H1 (cell line): ENCODE results near the gene SLC4A7. TPM values are rescaled to one million over a fixed set of nuclear protein-coding genes. Genes with fewer than 3 reads are reported as not detected.

Source experiments
- CTCF ChIA-PET: fragments of 300-600 bp; sonication (Branson Sonifier 250); formaldehyde crosslinking; loops from one replicate; lab custom pipeline; 2021; ENCODE audit not compliant: partially characterized antibody; lab: Charles Lee
- POLR2A ChIA-PET: fragments of 300-600 bp; sonication (Branson Sonifier 250); formaldehyde crosslinking; loops from one replicate; lab custom pipeline; 2021; ENCODE audit warnings: inconsistent platforms; ENCODE audit not compliant: partially characterized antibody; lab: Charles Lee
- DNase-seq, 2 experiments: peaks; one replicate each; pipeline versions ENCODE4 v3.0.0 to v3.0.0-alpha.2; 2010 to 2022; ENCODE audit warnings: low spot score in 2 of 2, low read depth in 1 of 2, mixed read lengths in 1 of 2
- FAIRE-seq: peaks from 2 replicates; lab custom pipeline; 2011; peaks lifted over from hg19 to GRCh38; lab: Jason Lieb, UNC
- H2AFZ ChIP-seq: 2 replicates; pipeline ENCODE4 v1.8.1; 2012; ENCODE audit warnings: low read length, inconsistent platforms
- H2AK5ac ChIP-seq: 2 replicates; pipeline ENCODE4 v1.6.1; 2013; ENCODE audit warnings: low read depth, low read length
- H2BK120ac ChIP-seq: replicated peaks from 2 replicates; pipeline ENCODE3; 2013; ENCODE audit warnings: low read depth, low read length, inconsistent platforms
- H2BK12ac ChIP-seq: 2 replicates; pipeline ENCODE4 v1.6.1; 2013; ENCODE audit warnings: low read depth, low read length
- H2BK15ac ChIP-seq: 2 replicates; pipeline ENCODE4 v1.6.1; 2013; ENCODE audit warnings: low read length
- H2BK20ac ChIP-seq: 2 replicates; pipeline ENCODE4 v1.6.1; 2013; ENCODE audit warnings: low read length
- H2BK5ac ChIP-seq: 2 replicates; pipeline ENCODE4 v1.6.1; 2013; ENCODE audit warnings: low read depth, low read length
- H3K14ac ChIP-seq: 2 replicates; pipeline ENCODE4 v1.6.1; 2013; ENCODE audit warnings: inconsistent platforms; ENCODE audit not compliant: insufficient read length
- H3K18ac ChIP-seq: 2 replicates; pipeline ENCODE4 v1.6.1; 2013; ENCODE audit warnings: low read length; ENCODE audit errors: extremely low read depth
- H3K23ac ChIP-seq: 2 replicates; pipeline ENCODE4 v1.6.1; 2013; ENCODE audit warnings: inconsistent platforms; ENCODE audit not compliant: insufficient read length
- H3K23me2 ChIP-seq: 2 replicates; pipeline ENCODE4 v1.6.1; 2013; ENCODE audit warnings: low read depth, low read length
- H3K27ac ChIP-seq: 2 replicates; pipeline ENCODE4 v1.6.1; 2011; ENCODE audit warnings: low read depth, low read length, inconsistent platforms
- H3K27me3 ChIP-seq, 4 experiments: replicated peaks in 1 of 4; 1 replicate in 1 of 4; 2 replicates in 3 of 4; pipeline versions ENCODE4 v1.6.1 to v1.8.1; 2011 to 2013; ENCODE audit warnings: low read length in 3 of 4, mild to moderate bottlenecking in 3 of 4, inconsistent platforms in 2 of 4, mixed read lengths in 2 of 4, moderate library complexity in 1 of 4; ENCODE audit not compliant: control insufficient read depth in 3 of 4, insufficient read depth in 3 of 4; ENCODE audit errors: extremely low read depth in 1 of 4
- H3K36me3 ChIP-seq, 4 experiments: 2 replicates each; pipeline versions ENCODE4 v1.6.1 to v1.8.1; 2011 to 2013; ENCODE audit warnings: mild to moderate bottlenecking in 4 of 4, low read length in 3 of 4, moderate library complexity in 2 of 4, control low read depth in 1 of 4, inconsistent platforms in 1 of 4; ENCODE audit not compliant: insufficient read depth in 4 of 4, control insufficient read depth in 2 of 4
- H3K4ac ChIP-seq: replicated peaks from 2 replicates; pipeline ENCODE3; 2013; ENCODE audit warnings: low read length, low read depth, mixed read lengths, inconsistent platforms; ENCODE audit not compliant: insufficient read length
- H3K4me1 ChIP-seq, 4 experiments: replicated peaks in 1 of 4; 1 replicate in 1 of 4; 2 replicates in 3 of 4; pipeline versions ENCODE4 v1.6.1 to v1.8.1; 2011 to 2013; ENCODE audit warnings: low read length in 3 of 4, inconsistent platforms in 2 of 4, mixed read lengths in 1 of 4; ENCODE audit not compliant: insufficient read depth in 4 of 4, control insufficient read depth in 3 of 4
- H3K4me2 ChIP-seq, 2 experiments: 2 replicates each; pipeline versions ENCODE4 v1.6.1 to v1.8.1; 2011 to 2013; ENCODE audit warnings: low read depth in 2 of 2, low read length in 2 of 2, control low read depth in 1 of 2, inconsistent platforms in 1 of 2, mild to moderate bottlenecking in 1 of 2; ENCODE audit not compliant: insufficient read depth in 1 of 2
- H3K4me3 ChIP-seq, 4 experiments: fragments of 200-600, 300-600 bp in 1 of 4; sonication (generic), shearing (Covaris generic), sonication (Bioruptor Twin) in 1 of 4; 2 replicates each; pipeline versions ENCODE4 v1.5.1 to v1.8.1; 2011 to 2016; ENCODE audit warnings: low read length in 4 of 4, low read depth in 3 of 4, control low read depth in 2 of 4, inconsistent platforms in 2 of 4, mild to moderate bottlenecking in 2 of 4, mixed read lengths in 1 of 4, moderate library complexity in 1 of 4; ENCODE audit not compliant: insufficient read depth in 2 of 4; ENCODE audit errors: extremely low read depth in 1 of 4
- H3K56ac ChIP-seq: replicated peaks from 2 replicates; pipeline ENCODE3; 2013; ENCODE audit warnings: low read depth, mild to moderate bottlenecking, mixed read lengths, low read length, inconsistent platforms; ENCODE audit not compliant: insufficient read length
- H3K79me1 ChIP-seq: 2 replicates; pipeline ENCODE4 v1.6.1; 2013; ENCODE audit warnings: low read depth, low read length, control low read depth
- H3K79me2 ChIP-seq, 2 experiments: 2 replicates each; pipeline versions ENCODE4 v1.6.1 to v1.8.1; 2012 to 2013; ENCODE audit warnings: low read length in 2 of 2, mild to moderate bottlenecking in 2 of 2, inconsistent platforms in 1 of 2; ENCODE audit not compliant: insufficient read depth in 2 of 2, control insufficient read depth in 1 of 2
- H3K9ac ChIP-seq, 4 experiments: replicated peaks in 1 of 4; 1 replicate in 1 of 4; 2 replicates in 3 of 4; pipeline versions ENCODE4 v1.6.1 to v1.8.1; 2011 to 2013; ENCODE audit warnings: low read depth in 3 of 4, low read length in 3 of 4, control low read depth in 2 of 4, mild to moderate bottlenecking in 2 of 4, moderate library complexity in 2 of 4, inconsistent platforms in 1 of 4; ENCODE audit errors: extremely low read depth in 1 of 4
- H3K9me3 ChIP-seq, 2 experiments: 2 replicates each; pipeline versions ENCODE4 v1.6.1 to v1.8.1; 2012 to 2013; ENCODE audit warnings: mild to moderate bottlenecking in 2 of 2, moderate library complexity in 2 of 2, control low read depth in 1 of 2, inconsistent platforms in 1 of 2, low read depth in 1 of 2, low read length in 1 of 2, mixed read lengths in 1 of 2; ENCODE audit not compliant: insufficient read depth in 2 of 2
- H4K20me1 ChIP-seq, 2 experiments: replicated peaks in 1 of 2; 2 replicates each; pipeline versions ENCODE3 to v1.8.1; 2011 to 2013; ENCODE audit warnings: inconsistent platforms in 2 of 2, low read length in 2 of 2, mild to moderate bottlenecking in 1 of 2; ENCODE audit not compliant: insufficient read depth in 2 of 2, control insufficient read depth in 1 of 2
- H4K5ac ChIP-seq: 2 replicates; pipeline ENCODE4 v1.6.1; 2013; ENCODE audit warnings: low read length, low read depth, mixed read lengths, inconsistent platforms; ENCODE audit not compliant: insufficient read length
- H4K8ac ChIP-seq: 2 replicates; pipeline ENCODE4 v1.8.0; 2013; ENCODE audit warnings: mild to moderate bottlenecking, moderate library complexity, low read length, inconsistent platforms; ENCODE audit not compliant: insufficient read depth; ENCODE audit errors: extremely low read depth
- H4K91ac ChIP-seq: replicated peaks from 2 replicates; pipeline ENCODE3; 2013; ENCODE audit warnings: low read length, mixed read lengths, inconsistent platforms; ENCODE audit not compliant: insufficient read length
- BCL11A ChIP-seq, 2 experiments: IDR thresholded peaks; one replicate each; pipeline ENCODE4 v1.6.1; 2011; ENCODE audit warnings: low read depth in 2 of 2, low read length in 2 of 2, mild to moderate bottlenecking in 2 of 2
- CBX5 ChIP-seq: fragments of 300-800, 300-1000 bp; sonication (generic); IDR thresholded peaks from 2 replicates; pipeline ENCODE4 v1.7.1; 2016; ENCODE audit warnings: antibody characterized with exemption, low read length, low read depth
- CBX8 ChIP-seq: fragments of 300-800, 300-1000 bp; sonication (generic); IDR thresholded peaks from 2 replicates; pipeline ENCODE4 v1.7.1; 2016; ENCODE audit warnings: low read depth, low read length, borderline replicate concordance
- CHD1 ChIP-seq: IDR thresholded peaks from 2 replicates; pipeline ENCODE4 v1.6.1; 2012; ENCODE audit warnings: low read depth, low read length, improper control_type of control experiment
- CHD2 ChIP-seq: IDR thresholded peaks from 2 replicates; pipeline ENCODE4 v1.6.1; 2012; ENCODE audit warnings: low read length, improper control_type of control experiment
- FOSL1 ChIP-seq: IDR thresholded peaks from 2 replicates; pipeline ENCODE4 v1.6.1; 2011; ENCODE audit warnings: mild to moderate bottlenecking, low read depth, low read length, moderate library complexity; ENCODE audit not compliant: insufficient read depth
- HDAC6 ChIP-seq: IDR thresholded peaks from one replicate; pipeline ENCODE4 v1.7.1; 2012; ENCODE audit warnings: low read depth, mild to moderate bottlenecking, inconsistent platforms, low read length, moderate library complexity
- JUND ChIP-seq: IDR thresholded peaks from 2 replicates; pipeline ENCODE4 v1.6.1; 2011; ENCODE audit warnings: mild to moderate bottlenecking, improper control_type of control experiment, low read length
- MAFK ChIP-seq: IDR thresholded peaks from 2 replicates; pipeline ENCODE4 v1.6.1; 2012; ENCODE audit warnings: low read depth, mild to moderate bottlenecking, improper control_type of control experiment, low read length
- RBBP5 ChIP-seq: IDR thresholded peaks from 2 replicates; pipeline ENCODE4 v1.7.1; 2012; ENCODE audit warnings: low read depth, mild to moderate bottlenecking, inconsistent platforms, low read length, moderate library complexity, borderline replicate concordance
- RNF2 ChIP-seq: fragments of 200-900, 300-1000 bp; sonication (generic); IDR thresholded peaks from 2 replicates; pipeline ENCODE4 v1.7.1; 2016; ENCODE audit warnings: borderline replicate concordance, low read depth, mild to moderate bottlenecking, antibody characterized with exemption, low read length; ENCODE audit not compliant: poor library complexity, severe bottlenecking; ENCODE audit errors: missing control alignments
- TCF12 ChIP-seq: IDR thresholded peaks from 2 replicates; pipeline ENCODE4 v1.6.1; 2011; ENCODE audit warnings: low read depth, mild to moderate bottlenecking, low read length
- TEAD4 ChIP-seq: IDR thresholded peaks from 2 replicates; pipeline ENCODE4 v1.6.1; 2012; ENCODE audit warnings: low read depth, low read length, inconsistent platforms, mixed read lengths
- YY1 ChIP-seq: IDR thresholded peaks from 2 replicates; pipeline ENCODE4 v1.6.1; 2011; ENCODE audit warnings: low read depth, mild to moderate bottlenecking, low read length
- ZNF274 ChIP-seq: IDR thresholded peaks from 2 replicates; pipeline ENCODE4 v1.7.0; 2012; ENCODE audit warnings: low read length, borderline replicate concordance; ENCODE audit errors: extremely low read depth
- WGBS, 2 experiments: shearing (Covaris generic) in 1 of 2; methylation state at CpG; one replicate each; pipeline versions ENCODE4 v1.1.6 to v1.1.7; 2013 to 2015; ENCODE audit warnings: low lambda C conversion rate in 2 of 2, mixed read lengths in 2 of 2, inconsistent platforms in 1 of 2, low coverage in 1 of 2, missing lambda C conversion rate in 1 of 2; ENCODE audit not compliant: insufficient replicate concordance in 2 of 2, insufficient coverage in 1 of 2, insufficient read length in 1 of 2; ENCODE audit errors: extremely low coverage in 1 of 2, missing lambda C conversion rate in 1 of 2; 5-methylcytosine and 5-hydroxymethylcytosine counted together
- polyA plus RNA-seq, 7 experiments: library from polyadenylated mRNA; depleted of rRNA in 3 of 7; stranded (reverse) in 5 of 7; unstranded in 2 of 7; fragments of >200 nt in 5 of 7; fragments of 200-250 nt in 2 of 7; gene quantifications; 1 replicate in 5 of 7; 2 replicates in 1 of 7; 4 replicates in 1 of 7; pipeline versions ENCODE4 v1.2.1 to v1.2.3, GENCODE V29; 2011 to 2013; ENCODE audit warnings: missing spikeins in 2 of 7, mixed read lengths in 2 of 7
- total RNA-seq: library from RNA; stranded (reverse); fragmentation: NEBNext Ultra II Directional; extraction: Animal tissue kit (Norgen Biotek cat#: 25700); gene quantifications from 2 replicates; pipeline ENCODE4 v1.2.1, GENCODE V29; 2021

Gene SLC4A7
- total and polyA plus RNA-seq, 2 of the 8 experiments (the other 6 are each of a cell fraction or from before 2014, with no cell fraction given): 14.9 to 70.5 TPM

- TF ChIP-seq FOSL1: no peak
- TF ChIP-seq CHD1: no peak
- TF ChIP-seq TCF12: no peak
- no peak for TF ChIP-seq RBBP5
- TF ChIP-seq JUND: no peak
- no peak for TF ChIP-seq CHD2
- no peak for TF ChIP-seq CBX5
- TF ChIP-seq YY1: no peak
- TF ChIP-seq TEAD4: no peak
- no peak for TF ChIP-seq ZNF274
- TF ChIP-seq BCL11A (IDR thresholded peaks at IDR 0.05; ENCODE audit: low read depth in 2 of 2, low read length in 2 of 2): no peak
- TF ChIP-seq CBX8: no peak
- TF ChIP-seq HDAC6: no peak
- TF ChIP-seq RNF2: no peak
- TF ChIP-seq MAFK: no peak
- H3K23me2 ChIP-seq: no peaks in the 10 kb centered on the region
Observed at GRCh38 chr3:27431116-27431515, 53.1 kb downstream of the SLC4A7 start.

More at GRCh38 chr3:27431116-27431515, 53.1 kb downstream of the SLC4A7 start:
- Histone ChIP-seq H3K4me1 (no peaks in the 10 kb centered on the region), H2AK5ac (no peak overlapping the region), H3K18ac (no peak overlapping the region), H2BK120ac (no peak overlapping the region), H2BK20ac (no peak overlapping the region), H3K4me3 (no peak overlapping the region), H3K79me1 (no peaks in the 10 kb centered on the region), H2BK5ac (no peak overlapping the region), H3K27me3 (no peaks in the 10 kb centered on the region), H3K56ac (no peak overlapping the region), H3K4me2 (no peak overlapping the region), H2BK12ac (no peak overlapping the region), H2AFZ (no peak overlapping the region), H3K4ac (no peak overlapping the region), H3K27ac (no peak overlapping the region), H4K5ac (no peak overlapping the region), H4K8ac (no peak overlapping the region), H4K91ac (no peak overlapping the region), H2BK15ac (no peak overlapping the region), H3K79me2 (no peaks in the 10 kb centered on the region), H3K9ac (no peak overlapping the region), H3K36me3 (peaks cover 11 to 53% (median 35%) of the 10 kb centered on the region in 4 experiments), H3K23ac (no peak overlapping the region), H3K14ac (no peak overlapping the region), H3K9me3 (no peaks in the 10 kb centered on the region), H4K20me1 (peaks cover 2% of the 10 kb centered on the region in 2 experiments)
- WGBS, 2 experiments: 94% methylated on average over 6 of the region's 6 CpGs; no CpG with 5 or more reads in 1 of the 2 experiments
- CTCF ChIA-PET: interaction anchor here (0.7 to 1.3 kb wide), 2 partner anchors 15 to 23 kb away, joined by 4 read pairs; no protein-coding TSS in a partner anchor
- FAIRE-seq: no peak
- no peak for DNase-seq
- POLR2A ChIA-PET: no interaction called here
